Keratinocyte (primary cell): ENCODE measurements around the gene MRPL9. TPM values are rescaled to one million over a fixed set of nuclear protein-coding genes. Genes with fewer than 3 reads are reported as not detected.

Experiments used
- DNase-seq: peaks from one replicate; pipeline ENCODE4 v3.0.0-alpha.2; 2011; ENCODE audit warnings: low read depth, missing footprints, low spot score
- FAIRE-seq: peaks from 2 replicates; lab custom pipeline; 2011; peaks lifted over from hg19 to GRCh38; lab: Jason Lieb, UNC
- H2AFZ ChIP-seq: 2 replicates; pipeline ENCODE4 v1.6.0; 2012; ENCODE audit warnings: low read length, control low read depth, inconsistent platforms; ENCODE audit not compliant: control insufficient read depth
- H3K27ac ChIP-seq: 2 replicates; pipeline ENCODE4 v1.5.1; 2011; ENCODE audit warnings: low read length; ENCODE audit not compliant: control insufficient read depth, insufficient read depth
- H3K27me3 ChIP-seq: 3 replicates; pipeline ENCODE4 v1.6.0; 2011; ENCODE audit warnings: low read length; ENCODE audit not compliant: control insufficient read depth, insufficient read depth; ENCODE audit errors: extremely low read depth
- H3K36me3 ChIP-seq, 2 experiments: 2 replicates in 1 of 2; 3 replicates in 1 of 2; pipeline ENCODE4 v1.5.1; 2011; ENCODE audit warnings: low read length in 2 of 2, mild to moderate bottlenecking in 1 of 2; ENCODE audit not compliant: control insufficient read depth in 2 of 2, insufficient read depth in 2 of 2; ENCODE audit errors: extremely low read depth in 1 of 2
- H3K4me1 ChIP-seq: 3 replicates; pipeline ENCODE4 v1.5.1; 2011; ENCODE audit warnings: low read length; ENCODE audit not compliant: control insufficient read depth, insufficient read depth; ENCODE audit errors: extremely low read depth
- H3K4me2 ChIP-seq: 3 replicates; pipeline ENCODE4 v1.6.0; 2011; ENCODE audit warnings: low read depth, low read length; ENCODE audit not compliant: control insufficient read depth, insufficient read depth; ENCODE audit errors: extremely low read depth
- H3K4me3 ChIP-seq, 3 experiments: fragments of 200-600 bp in 1 of 3; sonication (generic) in 1 of 3; 2 replicates in 2 of 3; 3 replicates in 1 of 3; pipeline ENCODE4 v1.5.1; 2011 to 2016; ENCODE audit warnings: low read length in 3 of 3, mild to moderate bottlenecking in 3 of 3, control low read depth in 2 of 3, inconsistent platforms in 1 of 3, low read depth in 1 of 3, mixed read lengths in 1 of 3, mixed run types in 1 of 3, moderate library complexity in 1 of 3; ENCODE audit not compliant: control insufficient read depth in 2 of 3, insufficient read depth in 2 of 3; ENCODE audit errors: extremely low read depth in 1 of 3
- H3K79me2 ChIP-seq: 2 replicates; pipeline ENCODE4 v1.6.0; 2012; ENCODE audit warnings: low read length; ENCODE audit not compliant: control insufficient read depth, insufficient read depth
- H3K9ac ChIP-seq: 3 replicates; pipeline ENCODE4 v1.6.0; 2011; ENCODE audit warnings: low read length; ENCODE audit not compliant: control insufficient read depth, insufficient read depth; ENCODE audit errors: extremely low read depth
- H3K9me1 ChIP-seq: 3 replicates; pipeline ENCODE4 v1.6.0; 2011; ENCODE audit warnings: low read length; ENCODE audit not compliant: control insufficient read depth, insufficient read depth; ENCODE audit errors: extremely low read depth
- H3K9me3 ChIP-seq: 2 replicates; pipeline ENCODE4 v1.5.1; 2012; ENCODE audit warnings: low read depth, low read length; ENCODE audit not compliant: control insufficient read depth
- H4K20me1 ChIP-seq: 3 replicates; pipeline ENCODE4 v1.6.0; 2011; ENCODE audit warnings: low read length; ENCODE audit not compliant: control insufficient read depth, insufficient read depth; ENCODE audit errors: extremely low read depth
- CTCF ChIP-seq, 3 experiments: IDR thresholded peaks in 1 of 3; conservative IDR thresholded peaks in 1 of 3; optimal IDR thresholded peaks in 1 of 3; 2 replicates in 2 of 3; 3 replicates in 1 of 3; pipeline versions ENCODE3 to v1.5.1; 2011; ENCODE audit warnings: low read length in 3 of 3, mild to moderate bottlenecking in 3 of 3, moderate library complexity in 2 of 3, control low read depth in 1 of 3, inconsistent platforms in 1 of 3; ENCODE audit not compliant: insufficient read depth in 2 of 3; ENCODE audit errors: extremely low read depth in 1 of 3
- EZH2 ChIP-seq: IDR thresholded peaks from one replicate; pipeline ENCODE4 v1.6.1; 2012; ENCODE audit warnings: inconsistent platforms, mild to moderate bottlenecking, low read length, moderate library complexity
- dilution Hi-C: fragments of 300-500 bp; cut with MboI; formaldehyde crosslinking; loops from one replicate; pipeline ENCODE4 v1.7.0; 2020; ENCODE audit warnings: low sequenced_read_pairs; ENCODE audit not compliant: extremely low pct_ligation_motif_present
- polyA plus RNA-seq, 5 experiments: library from polyadenylated mRNA; depleted of rRNA in 3 of 5; stranded (reverse) in 3 of 5; stranded (forward) in 1 of 5; unstranded in 1 of 5; fragments of >200 nt; gene quantifications; 1 replicate in 1 of 5; 2 replicates in 3 of 5; 3 replicates in 1 of 5; pipeline versions ENCODE4 v1.2.1 to v1.2.3, GENCODE V29; 2011 to 2012; ENCODE audit warnings: missing spikeins in 2 of 5, low read depth in 1 of 5, low replicate concordance in 1 of 5

The MRPL9 gene
- polyA plus RNA-seq, 1 donor (not counting 4 experiments of a cell fraction or from before 2014, with no cell fraction given), result 125 TPM

GRCh38 chr1:151739590-151740355 lies 23.5 kb downstream of the MRPL9 start:
- Histone ChIP-seq H3K27me3 (no peaks in the 10 kb centered on the region), H3K79me2 (no peaks in the 10 kb centered on the region), H3K9me1 (no peaks in the 10 kb centered on the region), H3K27ac (no peak overlapping the region), H3K4me1 (peaks cover 7% of the 10 kb centered on the region), H3K4me2 (peak overlapping the region; percentile 44), H4K20me1 (no peaks in the 10 kb centered on the region), H3K36me3 (no peaks in the 10 kb centered on the region), H3K9me3 (peaks cover 5% of the 10 kb centered on the region), H3K4me3 (no peak overlapping the region), H2AFZ (no peak overlapping the region), H3K9ac (no peak overlapping the region)
- DNase-seq (no peak), FAIRE-seq (peak; percentile 32)
- TF ChIP-seq CTCF (optimal IDR thresholded peaks at IDR 0.05 in 1 of 3, IDR thresholded peaks at IDR 0.05 in 1 of 3, conservative IDR thresholded peaks at IDR 0.05 in 1 of 3; ENCODE audit: extremely low read depth in 1 of 3, insufficient read depth in 2 of 3, low read length in 3 of 3) (peak in 2 of 3 experiments; percentile 13 to 53), EZH2 (no peak)
- dilution Hi-C loops, result no loop called here

GRCh38 chr1:151737479-151737878 lies 25.8 kb downstream of the MRPL9 start:
- FAIRE-seq, result no peak
- no peaks in the 10 kb centered on the region for H3K79me2 ChIP-seq
- no peaks in the 10 kb centered on the region for H4K20me1 ChIP-seq
- H3K9ac ChIP-seq, result no peak overlapping the region
- no peak overlapping the region for H3K4me3 ChIP-seq
- TF ChIP-seq CTCF (optimal IDR thresholded peaks at IDR 0.05 in 1 of 3, IDR thresholded peaks at IDR 0.05 in 1 of 3, conservative IDR thresholded peaks at IDR 0.05 in 1 of 3; ENCODE audit: extremely low read depth in 1 of 3, insufficient read depth in 2 of 3, low read length in 3 of 3) (no peak), EZH2 (no peak)
- H3K27me3 ChIP-seq, result no peaks in the 10 kb centered on the region
- no peak for DNase-seq
- H3K36me3 ChIP-seq, result no peaks in the 10 kb centered on the region
- H2AFZ ChIP-seq, result no peak overlapping the region
- H3K27ac ChIP-seq, result no peak overlapping the region
- H3K9me1 ChIP-seq, result no peaks in the 10 kb centered on the region
- peaks cover 7% of the 10 kb centered on the region for H3K4me1 ChIP-seq
- no peak overlapping the region for H3K4me2 ChIP-seq
- dilution Hi-C loops, result no loop called here
- H3K9me3 ChIP-seq, result peaks cover 5% of the 10 kb centered on the region
